SK-N-SH treated with all-trans-retinoic acid at 6 μM for 48 hours (cell line): ENCODE results near the gene ELAPOR1.

Experiments
- TCF4 ChIP-seq: fragments of 250-450 bp; sonication (Bioruptor Pico); IDR thresholded peaks from 2 replicates; pipeline ENCODE4 v1.8.0; 2021; ENCODE audit warnings: mild to moderate bottlenecking, moderate library complexity, borderline replicate concordance
- ZNF8 ChIP-seq: fragments of 450-650 bp; formaldehyde crosslinking; IDR thresholded peaks from 2 replicates; pipeline ENCODE4 v1.5.0; 2020; ENCODE audit warnings: mild to moderate bottlenecking, moderate library complexity
- TF ChIP-seq, protein P1 (sequence below): fragments of 250-450 bp; sonication (Bioruptor Pico); IDR thresholded peaks from 2 replicates; pipeline ENCODE4 v1.5.1; 2021; ENCODE audit warnings: mild to moderate bottlenecking, moderate library complexity

DNA sequence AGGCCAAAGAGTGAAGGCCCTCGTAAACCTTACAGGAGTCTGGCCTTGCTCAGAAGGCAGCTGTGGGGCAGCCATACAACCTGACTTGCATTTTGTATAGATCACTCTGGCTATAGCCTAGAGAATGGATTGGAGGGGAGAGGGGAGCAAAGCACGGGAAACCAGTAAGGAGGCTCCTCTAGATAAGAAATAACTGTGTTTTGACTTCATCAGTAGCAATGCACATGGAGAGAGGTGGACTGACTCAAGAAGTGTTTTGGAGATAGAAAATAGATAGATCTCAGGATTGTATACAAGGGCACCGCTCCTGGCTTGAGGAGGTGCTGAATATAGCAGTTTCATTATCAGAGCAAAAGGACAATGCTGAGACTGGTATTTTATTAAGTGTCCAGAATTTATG lies 26.5 kb downstream of the ELAPOR1 start:
- TF ChIP-seq, protein P1, sequence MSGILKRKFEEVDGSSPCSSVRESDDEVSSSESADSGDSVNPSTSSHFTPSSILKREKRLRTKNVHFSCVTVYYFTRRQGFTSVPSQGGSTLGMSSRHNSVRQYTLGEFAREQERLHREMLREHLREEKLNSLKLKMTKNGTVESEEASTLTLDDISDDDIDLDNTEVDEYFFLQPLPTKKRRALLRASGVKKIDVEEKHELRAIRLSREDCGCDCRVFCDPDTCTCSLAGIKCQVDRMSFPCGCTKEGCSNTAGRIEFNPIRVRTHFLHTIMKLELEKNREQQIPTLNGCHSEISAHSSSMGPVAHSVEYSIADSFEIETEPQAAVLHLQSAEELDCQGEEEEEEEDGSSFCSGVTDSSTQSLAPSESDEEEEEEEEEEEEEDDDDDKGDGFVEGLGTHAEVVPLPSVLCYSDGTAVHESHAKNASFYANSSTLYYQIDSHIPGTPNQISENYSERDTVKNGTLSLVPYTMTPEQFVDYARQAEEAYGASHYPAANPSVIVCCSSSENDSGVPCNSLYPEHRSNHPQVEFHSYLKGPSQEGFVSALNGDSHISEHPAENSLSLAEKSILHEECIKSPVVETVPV (CRISPR knock-in tag): no peak
- TF ChIP-seq TCF4 (CRISPR knock-in tag): no peak
- no peak for TF ChIP-seq ZNF8
